ENCODE data around the gene SEC14L2. TPM values are rescaled to one million over a fixed set of nuclear protein-coding genes. Genes with fewer than 3 reads are reported as not detected.

SEC14L2 gene
- total RNA-seq: 9.1 and 19.1 TPM in 2 replicates

GRCh38 chr22:30396871-30397655, at the start of gene SEC14L2:
TSS of gene SEC14L2 (plus strand) at chr22:30397018. CDS start at chr22:30397117, 99 bp downstream.

GRCh38 chr22:30356449-30357235, 40.2 kb upstream of the SEC14L2 start, which contains the start of the genes CCDC157 and SF3A1:
TSS of gene CCDC157 (plus strand) at chr22:30357007. CDS start at chr22:30366001, 8,994 bp downstream.
TSS of gene SF3A1 (minus strand) at chr22:30356894. CDS start at chr22:30356792, 102 bp downstream.

GRCh38 chr22:30386960-30387827, 9.6 kb upstream of the SEC14L2 start, which contains the start of gene RNF215:
TSS of gene RNF215 (minus strand) at chr22:30387411. CDS start at chr22:30387313, 98 bp downstream.

GRCh38 chr22:30425616-30426387, 29.0 kb downstream of the SEC14L2 start, which contains the start of gene MTFP1:
TSS of gene MTFP1 (plus strand) at chr22:30425768. CDS start at chr22:30425880, 112 bp downstream.

GRCh38 chr22:30471616-30472318, 74.9 kb downstream of the SEC14L2 start, which contains the start of gene SEC14L3:
TSS of gene SEC14L3 (minus strand) at chr22:30472017. CDS start at chr22:30471958, 59 bp downstream.

Other genes starting within 250 kb of the SEC14L2 start
- gene LIF, start 150.3 kb upstream of the SEC14L2 start, total RNA-seq: 12.8 and 33.7 TPM in 2 replicates
- not detected in 2 replicates for gene OSM, start 130.2 kb upstream of the SEC14L2 start, total RNA-seq
- gene CASTOR1, start 107.5 kb upstream of the SEC14L2 start, total RNA-seq: 7.3 and 12.6 TPM in 2 replicates
- gene TBC1D10A, start 70.1 kb upstream of the SEC14L2 start, total RNA-seq: 8.5 and 10.1 TPM in 2 replicates
- gene SF3A1, start 40.1 kb upstream of the SEC14L2 start, total RNA-seq: 12.8 and 25.2 TPM in 2 replicates
- gene CCDC157, start 40.0 kb upstream of the SEC14L2 start, total RNA-seq: 1.4 and 1.9 TPM in 2 replicates
- 22.1 and 29.5 TPM in 2 replicates for gene RNF215, start 9.6 kb upstream of the SEC14L2 start, total RNA-seq
- gene MTFP1, start 28.8 kb downstream of the SEC14L2 start, total RNA-seq: 2.0 TPM in 2 replicates
- not detected in 2 replicates for gene SEC14L3, start 75.0 kb downstream of the SEC14L2 start, total RNA-seq
- gene SEC14L4, start 108.7 kb downstream of the SEC14L2 start, total RNA-seq: under 0.01 TPM in 1 of 2 replicates, not detected in the other
- gene SEC14L6, start 149.7 kb downstream of the SEC14L2 start, total RNA-seq: 0.16 and 0.60 TPM in 2 replicates
- not detected in 2 replicates for gene GAL3ST1, start 177.6 kb downstream of the SEC14L2 start, total RNA-seq
- 77.9 and 102 TPM in 2 replicates for gene PES1, start 194.9 kb downstream of the SEC14L2 start, total RNA-seq
- 12.3 and 14.3 TPM in 2 replicates for gene TCN2, start 210.2 kb downstream of the SEC14L2 start, total RNA-seq
- 7.4 and 9.4 TPM in 2 replicates for gene SLC35E4, start 238.8 kb downstream of the SEC14L2 start, total RNA-seq